ENCODE data around the gene C1QL4. TPM values are rescaled to one million over a fixed set of nuclear protein-coding genes. Genes with fewer than 3 reads are reported as not detected.
"Not testable (repeated sequence)": the region's sequence is repeated elsewhere in the genome, so short reads cannot be mapped to it uniquely, and the experiment has no call there.

Gene C1QL4
- total RNA-seq, 1 donor, result 0.10 TPM

DNA sequence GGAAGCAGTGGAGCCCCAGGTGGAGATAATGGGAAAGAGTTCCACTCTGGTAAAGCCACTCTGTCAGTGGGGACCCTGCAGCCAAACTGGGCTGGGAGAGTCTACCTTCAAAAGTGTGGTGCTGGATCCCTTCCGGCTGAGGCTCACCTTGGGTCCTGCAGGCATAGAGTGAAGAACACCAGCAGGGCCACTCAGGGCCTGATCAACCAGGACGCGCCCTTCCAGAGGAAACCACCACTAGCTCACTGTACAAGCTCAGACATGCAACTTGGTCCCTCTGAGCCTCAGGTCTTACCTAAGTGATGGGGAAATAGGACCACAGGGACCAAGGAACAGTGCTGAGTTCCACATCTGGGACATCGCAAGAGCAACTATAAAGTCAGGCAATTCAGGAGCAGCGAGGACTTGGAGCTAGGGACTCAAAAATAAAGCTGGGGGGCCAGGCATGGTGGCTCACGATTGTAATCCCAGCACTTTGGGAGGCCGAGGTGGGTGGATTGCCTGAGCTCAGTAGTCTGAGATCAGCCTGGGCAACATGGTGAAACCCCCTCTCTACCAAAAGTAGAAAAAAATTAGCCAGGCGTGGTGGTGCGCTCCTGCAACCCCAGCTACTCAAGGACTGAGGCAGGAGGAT is 47.9 kb downstream of the C1QL4 start:
- H3K9me3 ChIP-seq (ENCODE audit: low read depth, low read length), result no peaks in the 10 kb centered on the region
- peaks cover 30% of the 10 kb centered on the region for H3K27me3 ChIP-seq (ENCODE audit: insufficient read depth, low read length)
- no peaks in the 10 kb centered on the region for H3K4me1 ChIP-seq (ENCODE audit: insufficient read depth, low read length)
- H3K4me3 ChIP-seq (ENCODE audit: low read length), result no peak overlapping the region

DNA sequence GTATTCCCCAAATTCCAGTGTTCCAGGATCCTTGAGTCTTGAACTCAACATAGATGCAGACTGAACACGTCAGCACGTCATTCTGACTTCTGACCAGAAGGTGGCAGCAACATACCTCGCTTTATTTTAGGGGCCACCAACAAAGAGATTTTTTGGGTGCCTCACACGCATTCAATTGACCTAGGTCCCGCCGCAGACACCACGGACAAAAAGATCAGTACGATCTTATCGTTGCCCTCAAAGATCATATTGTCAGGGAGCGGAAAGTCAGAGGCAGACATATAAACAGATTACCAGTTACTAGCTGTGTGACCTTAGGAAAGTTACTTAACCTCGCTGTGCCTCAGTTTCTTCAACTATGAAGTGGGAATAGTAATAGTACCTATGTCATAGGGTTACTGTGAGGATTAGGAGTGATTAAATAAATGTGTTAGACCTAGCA is 48.6 kb downstream of the C1QL4 start:
- Histone ChIP-seq H3K27me3 (ENCODE audit: insufficient read depth, low read length) (peaks cover 24% of the 10 kb centered on the region), H3K4me1 (ENCODE audit: insufficient read depth, low read length) (no peaks in the 10 kb centered on the region), H3K9me3 (ENCODE audit: low read depth, low read length) (no peaks in the 10 kb centered on the region), H3K4me3 (ENCODE audit: low read length) (no peak overlapping the region)

DNA sequence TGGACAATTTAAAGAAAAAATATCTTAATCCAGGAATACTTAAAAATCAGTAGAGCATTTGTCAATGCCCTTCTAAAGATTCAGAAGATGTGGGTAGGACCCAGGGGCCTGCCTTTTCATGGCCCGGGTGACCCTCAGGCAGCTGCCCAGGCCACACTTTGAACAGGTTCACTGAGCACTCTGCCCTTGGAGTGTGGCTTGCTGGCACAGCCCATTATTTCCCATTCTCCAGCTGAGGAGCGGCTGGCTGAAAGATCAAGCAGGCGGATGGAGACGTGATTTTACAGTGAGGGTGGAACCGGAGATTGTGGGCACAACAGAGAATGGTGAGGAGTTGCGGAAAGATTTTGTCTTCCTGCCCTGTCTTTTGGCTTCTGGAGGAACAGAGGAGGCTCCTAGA is 49.1 kb downstream of the C1QL4 start:
- Histone ChIP-seq H3K4me1 (ENCODE audit: insufficient read depth, low read length) (no peaks in the 10 kb centered on the region), H3K27me3 (ENCODE audit: insufficient read depth, low read length) (peaks cover 24% of the 10 kb centered on the region), H3K4me3 (ENCODE audit: low read length) (no peak overlapping the region), H3K9me3 (ENCODE audit: low read depth, low read length) (no peaks in the 10 kb centered on the region)

DNA sequence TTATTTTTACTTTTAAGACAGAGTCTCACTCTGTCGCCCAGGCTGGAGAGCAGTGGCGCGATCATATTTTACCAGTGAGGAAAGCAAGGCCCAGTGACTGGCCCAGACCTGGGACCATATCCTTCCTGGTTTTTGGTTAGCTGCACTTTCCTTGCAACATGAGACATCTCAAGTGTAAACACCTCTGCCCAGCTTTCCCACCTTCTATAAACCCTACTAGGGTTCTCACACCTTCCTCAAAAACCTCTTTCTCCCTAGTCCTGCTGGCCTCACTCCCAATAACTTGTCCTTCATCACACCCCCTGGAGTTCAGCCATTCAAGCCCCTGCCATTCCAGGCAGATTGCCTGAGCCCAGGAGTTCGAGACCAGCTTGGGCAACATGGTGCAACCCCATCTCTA is 52.3 kb downstream of the C1QL4 start:
- Histone ChIP-seq H3K4me1 (ENCODE audit: insufficient read depth, low read length) (peaks cover 19% of the 10 kb centered on the region), H3K4me3 (ENCODE audit: low read length) (no peak overlapping the region), H3K9me3 (ENCODE audit: low read depth, low read length) (no peaks in the 10 kb centered on the region), H3K27me3 (ENCODE audit: insufficient read depth, low read length) (peaks cover 24% of the 10 kb centered on the region)

DNA sequence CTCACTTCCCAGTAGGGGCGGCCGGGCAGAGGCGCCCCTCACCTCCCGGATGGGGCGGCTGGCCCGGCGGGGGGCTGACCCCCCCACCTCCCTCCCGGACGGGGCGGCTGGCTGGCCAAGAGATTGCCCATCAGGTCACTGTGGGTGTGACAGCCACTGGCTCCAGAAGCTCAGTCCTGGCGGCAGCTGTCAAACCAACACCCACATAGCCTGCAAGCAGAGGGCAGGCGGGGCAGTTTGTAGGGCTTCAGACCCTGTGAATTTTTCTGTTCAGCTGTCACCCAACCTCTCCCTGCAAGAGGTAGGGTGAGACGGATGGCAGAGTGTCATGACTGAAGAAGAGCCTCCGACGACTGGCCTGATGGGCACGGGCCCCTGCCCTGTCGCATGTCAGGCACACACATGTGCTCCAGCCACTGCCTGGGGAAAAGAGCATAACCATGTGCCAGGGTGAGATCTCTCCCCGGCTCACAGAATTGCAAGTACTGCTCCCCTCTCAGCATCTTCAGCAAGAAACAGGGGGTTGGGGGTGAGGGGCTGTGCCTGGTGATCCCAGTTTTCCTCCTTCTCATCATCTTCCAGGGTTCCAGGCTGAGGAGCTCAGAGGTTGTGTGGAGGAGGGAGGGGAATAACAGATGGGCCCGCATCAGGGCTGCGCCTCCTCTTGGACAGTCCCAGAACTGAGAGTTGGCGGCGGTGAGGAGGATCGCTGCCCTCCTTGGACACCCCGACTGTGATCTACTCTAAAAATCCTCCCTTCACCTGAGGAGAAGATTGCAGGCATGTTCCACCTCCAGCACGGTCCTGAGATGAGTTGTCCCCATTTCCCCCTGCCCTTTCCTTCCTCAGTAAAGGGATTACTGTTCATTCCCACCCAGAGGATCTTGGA is 53.2 kb downstream of the C1QL4 start:
- peaks cover 20% of the 10 kb centered on the region for H3K27me3 ChIP-seq (ENCODE audit: insufficient read depth, low read length)
- no peaks in the 10 kb centered on the region for H3K9me3 ChIP-seq (ENCODE audit: low read depth, low read length)
- peaks cover 21% of the 10 kb centered on the region for H3K4me1 ChIP-seq (ENCODE audit: insufficient read depth, low read length)
- no peak overlapping the region for H3K4me3 ChIP-seq (ENCODE audit: low read length)

DNA sequence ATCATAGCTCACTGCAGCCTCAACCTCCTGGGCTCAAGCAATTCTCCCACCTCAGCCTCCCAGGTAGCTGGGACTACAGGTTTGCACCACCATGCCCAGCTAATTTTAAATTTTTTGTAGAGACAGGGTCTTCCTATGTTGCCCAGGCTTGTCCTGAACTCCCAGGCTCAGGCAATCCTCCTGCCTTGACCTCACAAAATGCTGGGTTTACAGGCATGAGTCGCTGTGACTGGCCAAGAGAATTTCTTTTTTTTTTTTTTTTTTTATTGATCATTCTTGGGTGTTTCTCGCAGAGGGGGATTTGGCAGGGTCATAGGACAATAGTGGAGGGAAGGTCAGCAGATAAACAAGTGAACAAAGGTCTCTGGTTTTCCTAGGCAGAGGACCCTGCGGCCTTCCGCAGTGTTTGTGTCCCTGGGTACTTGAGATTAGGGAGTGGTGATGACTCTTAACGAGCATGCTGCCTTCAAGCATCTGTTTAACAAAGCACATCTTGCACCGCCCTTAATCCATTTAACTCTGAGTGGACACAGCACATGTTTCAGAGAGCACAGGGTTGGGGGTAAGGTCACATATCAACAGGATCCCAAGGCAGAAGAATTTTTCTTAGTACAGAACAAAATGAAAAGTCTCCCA is 54.1 kb downstream of the C1QL4 start:
- peaks cover 21% of the 10 kb centered on the region for H3K4me1 ChIP-seq (ENCODE audit: insufficient read depth, low read length)
- H3K9me3 ChIP-seq (ENCODE audit: low read depth, low read length); H3K4me3 ChIP-seq (ENCODE audit: low read length): not testable (repeated sequence)
- peaks cover 11% of the 10 kb centered on the region for H3K27me3 ChIP-seq (ENCODE audit: insufficient read depth, low read length)

Other genes starting within 250 kb of the C1QL4 start
- gene DHH, start 242.4 kb downstream of the C1QL4 start, total RNA-seq, result 0.21 TPM
- 133 TPM for gene LMBR1L, start 226.3 kb downstream of the C1QL4 start, total RNA-seq
- 216 TPM for gene TUBA1B, start 205.8 kb downstream of the C1QL4 start, total RNA-seq
- gene TUBA1A, start 148.1 kb downstream of the C1QL4 start, total RNA-seq, result 285 TPM
- gene TUBA1C, start 72.1 kb downstream of the C1QL4 start, total RNA-seq, result 52.3 TPM
- not detected for gene PRPH, start 42.0 kb downstream of the C1QL4 start, total RNA-seq
- 0.31 TPM for gene TROAP, start 13.9 kb downstream of the C1QL4 start, total RNA-seq
- not detected for gene DNAJC22, start 9.7 kb upstream of the C1QL4 start, total RNA-seq
- 5.2 TPM for gene SPATS2, start 30.3 kb upstream of the C1QL4 start, total RNA-seq
- gene KCNH3, start 201.8 kb upstream of the C1QL4 start, total RNA-seq, result 2.1 TPM
- gene MCRS1, start 231.0 kb upstream of the C1QL4 start, total RNA-seq, result 28.1 TPM